ENCODE data around the gene OLFM2. TPM values are rescaled to one million over a fixed set of nuclear protein-coding genes. Genes with fewer than 3 reads are reported as not detected.
"Not testable (repeated sequence)": the region's sequence is repeated elsewhere in the genome, so short reads cannot be mapped to it uniquely, and the experiment has no call there.

Gene OLFM2
- total RNA-seq, 1 donor = 16.0 TPM

GRCh38 chr19:9823816-9824215 is 112.5 kb downstream of the OLFM2 start:
- no peak for DNase-seq (ENCODE audit: low read depth)

GRCh38 chr19:9820034-9820433 is 116.3 kb downstream of the OLFM2 start:
- DNase-seq (ENCODE audit: low read depth); H3K4me3 ChIP-seq (ENCODE audit: low read depth, low read length): not testable (repeated sequence)

More at GRCh38 chr19:9823816-9824215, 112.5 kb downstream of the OLFM2 start:
- no peak for TF ChIP-seq CTCF (IDR thresholded peaks at IDR 0.05; ENCODE audit: insufficient read depth, low read length)
- no peak overlapping the region for H3K4me3 ChIP-seq (ENCODE audit: low read depth, low read length)

GRCh38 chr19:9819596-9819909 is 116.8 kb downstream of the OLFM2 start:
- DNase-seq (ENCODE audit: low read depth) = no peak
- peak overlapping the region; percentile 20 for H3K4me3 ChIP-seq (ENCODE audit: low read depth, low read length)
- no peak for TF ChIP-seq CTCF (IDR thresholded peaks at IDR 0.05; ENCODE audit: insufficient read depth, low read length)

- TF ChIP-seq CTCF (IDR thresholded peaks at IDR 0.05; ENCODE audit: insufficient read depth, low read length) = no peak
- peak within 1 kb of the TSS; percentile 96 for H3K4me3 ChIP-seq (ENCODE audit: low read depth, low read length)
- DNase-seq (ENCODE audit: low read depth) = peak; percentile 99
Measured at GRCh38 chr19:9818734-9819595, 117.3 kb downstream of the OLFM2 start, which contains the start of gene FBXL12. FBXL12 (minus strand) TSS chr19:9819079; CDS start chr19:9818813, 266 bp downstream.

GRCh38 chr19:9818175-9818733 is 118.1 kb downstream of the OLFM2 start:
- H3K4me3 ChIP-seq (ENCODE audit: low read depth, low read length) = peak overlapping the region; percentile 96
- no peak for TF ChIP-seq CTCF (IDR thresholded peaks at IDR 0.05; ENCODE audit: insufficient read depth, low read length)
- no peak for DNase-seq (ENCODE audit: low read depth)

GRCh38 chr19:9811139-9811538 is 125.2 kb downstream of the OLFM2 start:
- no peak for TF ChIP-seq CTCF (IDR thresholded peaks at IDR 0.05; ENCODE audit: insufficient read depth, low read length)
- no peak for DNase-seq (ENCODE audit: low read depth)
- no peak overlapping the region for H3K4me3 ChIP-seq (ENCODE audit: low read depth, low read length)
